Sigmoid colon (tissue), 4 donors: ENCODE data around the gene CYP4F8.

Experiments
- CTCF ChIP-seq, 4 experiments: fragments of 450-650 bp in 3 of 4; fragments of 200-600 bp in 1 of 4; IDR thresholded peaks; one replicate each; pipeline ENCODE4 v1.5.1; 2016 to 2019; ENCODE audit warnings: antibody characterized with exemption in 4 of 4, mild to moderate bottlenecking in 3 of 4, moderate library complexity in 2 of 4
- POLR2A ChIP-seq, 2 donors: fragments of 450-650 bp; IDR thresholded peaks; one replicate each; pipeline ENCODE4 v1.6.1; 2016; ENCODE audit warnings: antibody characterized with exemption in 2 of 2, mild to moderate bottlenecking in 2 of 2, moderate library complexity in 2 of 2
- POLR2AphosphoS5 ChIP-seq, 4 donors: sonication (generic); formaldehyde crosslinking; IDR thresholded peaks; one replicate each; pipeline ENCODE4 v1.6.1; 2017; ENCODE audit warnings: antibody characterized with exemption in 4 of 4

GRCh38 chr19:15595069-15595468, 19.9 kb upstream of the CYP4F8 start:
- no peak for TF ChIP-seq CTCF (IDR thresholded peaks at IDR 0.05)
- TF ChIP-seq POLR2A (IDR thresholded peaks at IDR 0.05), result no peak
- TF ChIP-seq POLR2AphosphoS5 (IDR thresholded peaks at IDR 0.05), result no peak
